Smooth muscle cell (in vitro differentiated cells): ENCODE results near the gene PDE2A. TPM values are rescaled to one million over a fixed set of nuclear protein-coding genes. Genes with fewer than 3 reads are reported as not detected.

Experiments
- DNase-seq: peaks from one replicate; lab custom pipeline; 2025; ENCODE audit not compliant: unreplicated experiment; lab: John Stamatoyannopoulos, UW
- H2AFZ ChIP-seq: fragments of 200-600 bp; sonication (generic); 2 replicates; pipeline ENCODE4 v1.6.0; 2016; ENCODE audit warnings: antibody characterized with exemption, low read depth, mild to moderate bottlenecking
- H3F3A ChIP-seq: fragments of 200-600 bp; sonication (generic); 2 replicates; pipeline ENCODE4 v1.6.0; 2017; ENCODE audit warnings: antibody characterized with exemption, low read depth
- H3K27ac ChIP-seq: fragments of 200-600 bp; sonication (generic); 2 replicates; pipeline ENCODE4 v1.5.1; 2016; ENCODE audit warnings: low read depth, mild to moderate bottlenecking
- H3K27me3 ChIP-seq: fragments of 200-600 bp; sonication (generic); 2 replicates; pipeline ENCODE4 v1.6.1; 2016; ENCODE audit warnings: low read depth, mild to moderate bottlenecking
- H3K36me3 ChIP-seq: fragments of 200-600 bp; sonication (generic); 2 replicates; pipeline ENCODE4 v1.5.1; 2016; ENCODE audit warnings: low read depth
- H3K4me1 ChIP-seq: fragments of 200-600 bp; sonication (generic); 2 replicates; pipeline ENCODE4 v1.5.1; 2016; ENCODE audit warnings: low read depth
- H3K4me2 ChIP-seq: fragments of 200-600 bp; sonication (generic); 2 replicates; pipeline ENCODE4 v1.6.0; 2016; ENCODE audit warnings: mild to moderate bottlenecking
- H3K4me3 ChIP-seq: fragments of 200-600 bp; sonication (generic); 2 replicates; pipeline ENCODE4 v1.5.1; 2016; ENCODE audit warnings: mild to moderate bottlenecking
- H3K79me2 ChIP-seq: fragments of 200-600 bp; sonication (generic); 2 replicates; pipeline ENCODE4 v1.6.0; 2016; ENCODE audit warnings: low read depth, mild to moderate bottlenecking
- H3K9ac ChIP-seq: fragments of 200-600 bp; sonication (generic); 2 replicates; pipeline ENCODE4 v1.6.0; 2016; ENCODE audit warnings: low read depth
- H3K9me3 ChIP-seq: fragments of 200-600 bp; sonication (generic); replicated peaks from 2 replicates; pipeline ENCODE4 v1.5.1; 2016; ENCODE audit warnings: low read depth
- H4K20me1 ChIP-seq: fragments of 200-600 bp; sonication (generic); 2 replicates; pipeline ENCODE4 v1.6.0; 2016; ENCODE audit warnings: low read depth
- CTCF ChIP-seq: fragments of 200-600 bp; sonication (generic); IDR thresholded peaks from 2 replicates; pipeline ENCODE4 v1.5.1; 2017; ENCODE audit warnings: borderline replicate concordance, mild to moderate bottlenecking, antibody characterized with exemption; ENCODE audit not compliant: insufficient read depth, poor library complexity, severe bottlenecking
- WGBS: methylation state at CpG from one replicate; pipeline ENCODE4 v1.1.7; 2016; ENCODE audit warnings: low lambda C conversion rate; 5-methylcytosine and 5-hydroxymethylcytosine counted together
- polyA plus RNA-seq: library from polyadenylated mRNA; unstranded; fragments of >200 nt; fragmentation: Nextera tagmentation; extraction: Ambion mirVana; gene quantifications from 2 replicates; pipeline ENCODE4 v1.2.1, GENCODE V29; 2016
- total RNA-seq: library from RNA; depleted of rRNA; stranded (reverse); fragments of >200 nt; gene quantifications from 2 replicates; pipeline ENCODE4 v1.2.3, GENCODE V29; 2014

PDE2A gene
- total and polyA plus RNA-seq, 2 experiments from 2014 or later, result 1.0 TPM; not detected in 1

- H3K36me3 ChIP-seq, result no peaks in the 10 kb centered on the region
- peaks cover 30% of the 10 kb centered on the region for H3K27me3 ChIP-seq
- H3K4me3 ChIP-seq, result no peak overlapping the region
- DNase-seq, result no peak
- H3K9me3 ChIP-seq, result no peaks in the 10 kb centered on the region
- WGBS, result 83% methylated on average over 10 of the region's 10 CpGs
- H3K4me1 ChIP-seq, result no peaks in the 10 kb centered on the region
- H2AFZ ChIP-seq, result no peak overlapping the region
- H3K27ac ChIP-seq, result no peak overlapping the region
- H3K79me2 ChIP-seq, result no peaks in the 10 kb centered on the region
- no peaks in the 10 kb centered on the region for H3F3A ChIP-seq
- no peak for TF ChIP-seq CTCF
- no peak overlapping the region for H3K4me2 ChIP-seq
- no peaks in the 10 kb centered on the region for H4K20me1 ChIP-seq
- H3K9ac ChIP-seq, result no peak overlapping the region
Observed at GRCh38 chr11:72579816-72580641, 94.2 kb downstream of the PDE2A start.

- Histone ChIP-seq H3K4me1 (no peaks in the 10 kb centered on the region), H4K20me1 (no peaks in the 10 kb centered on the region), H3K36me3 (no peaks in the 10 kb centered on the region), H3K27me3 (peaks cover 22% of the 10 kb centered on the region), H3K4me3 (no peak overlapping the region), H3K4me2 (no peak overlapping the region), H3K9ac (no peak overlapping the region), H3F3A (no peaks in the 10 kb centered on the region), H3K9me3 (no peaks in the 10 kb centered on the region), H3K27ac (no peak overlapping the region), H2AFZ (no peak overlapping the region), H3K79me2 (no peaks in the 10 kb centered on the region)
- DNase-seq, result no peak
- WGBS, result 90% methylated on average over 13 of the region's 13 CpGs
- TF ChIP-seq CTCF, result no peak
Observed at GRCh38 chr11:72578991-72579815, 95.0 kb downstream of the PDE2A start.

DNA sequence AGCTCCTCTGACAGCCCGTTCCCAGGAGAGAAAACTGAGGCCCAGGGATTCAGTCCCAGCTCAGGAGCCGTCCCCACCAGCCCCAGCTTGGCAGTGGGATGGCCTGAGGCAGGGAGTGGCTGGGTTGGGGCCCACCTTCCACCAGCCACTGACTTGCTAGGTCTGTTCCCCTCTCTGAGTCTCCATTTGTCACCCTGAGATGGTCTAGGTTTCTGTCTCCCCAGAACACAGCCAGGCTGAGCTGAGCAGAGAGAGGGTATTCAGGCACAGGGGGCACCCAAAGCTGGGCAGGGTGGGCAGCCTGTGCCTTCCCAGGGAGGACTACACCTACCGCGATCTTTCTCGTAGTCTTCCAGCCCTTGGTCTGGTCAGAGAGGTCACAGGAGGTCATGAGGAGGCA, 95.7 kb downstream of the PDE2A start:
- no peak for DNase-seq

More for the DNA sequence above, 95.7 kb downstream of the PDE2A start:
- H3K79me2 ChIP-seq, result no peaks in the 10 kb centered on the region
- TF ChIP-seq CTCF, result no peak
- H3K9ac ChIP-seq, result no peak overlapping the region
- H3K9me3 ChIP-seq, result no peaks in the 10 kb centered on the region
- no peaks in the 10 kb centered on the region for H3K36me3 ChIP-seq
- H3F3A ChIP-seq, result no peaks in the 10 kb centered on the region
- no peak overlapping the region for H2AFZ ChIP-seq
- H4K20me1 ChIP-seq, result no peaks in the 10 kb centered on the region
- H3K4me3 ChIP-seq, result no peak overlapping the region
- H3K4me2 ChIP-seq, result no peak overlapping the region
- H3K27ac ChIP-seq, result no peak overlapping the region
- peaks cover 16% of the 10 kb centered on the region for H3K27me3 ChIP-seq
- no peaks in the 10 kb centered on the region for H3K4me1 ChIP-seq
- 89% methylated on average over 5 of the region's 5 CpGs for WGBS
